GM12875 (cell line): ENCODE measurements around the gene TMEM143.

Experiments
- H3K4me3 ChIP-seq: one replicate; pipeline ENCODE4 v1.5.1; 2011; ENCODE audit warnings: low read depth, low read length, control low read depth
- TF ChIP-seq, protein P1 (sequence below): IDR thresholded peaks from 2 replicates; pipeline ENCODE4 v1.5.1; 2011; ENCODE audit warnings: low read depth, mild to moderate bottlenecking, control low read depth, inconsistent platforms, low read length, moderate library complexity, borderline replicate concordance; ENCODE audit not compliant: insufficient read depth

Gene TMEM143

DNA sequence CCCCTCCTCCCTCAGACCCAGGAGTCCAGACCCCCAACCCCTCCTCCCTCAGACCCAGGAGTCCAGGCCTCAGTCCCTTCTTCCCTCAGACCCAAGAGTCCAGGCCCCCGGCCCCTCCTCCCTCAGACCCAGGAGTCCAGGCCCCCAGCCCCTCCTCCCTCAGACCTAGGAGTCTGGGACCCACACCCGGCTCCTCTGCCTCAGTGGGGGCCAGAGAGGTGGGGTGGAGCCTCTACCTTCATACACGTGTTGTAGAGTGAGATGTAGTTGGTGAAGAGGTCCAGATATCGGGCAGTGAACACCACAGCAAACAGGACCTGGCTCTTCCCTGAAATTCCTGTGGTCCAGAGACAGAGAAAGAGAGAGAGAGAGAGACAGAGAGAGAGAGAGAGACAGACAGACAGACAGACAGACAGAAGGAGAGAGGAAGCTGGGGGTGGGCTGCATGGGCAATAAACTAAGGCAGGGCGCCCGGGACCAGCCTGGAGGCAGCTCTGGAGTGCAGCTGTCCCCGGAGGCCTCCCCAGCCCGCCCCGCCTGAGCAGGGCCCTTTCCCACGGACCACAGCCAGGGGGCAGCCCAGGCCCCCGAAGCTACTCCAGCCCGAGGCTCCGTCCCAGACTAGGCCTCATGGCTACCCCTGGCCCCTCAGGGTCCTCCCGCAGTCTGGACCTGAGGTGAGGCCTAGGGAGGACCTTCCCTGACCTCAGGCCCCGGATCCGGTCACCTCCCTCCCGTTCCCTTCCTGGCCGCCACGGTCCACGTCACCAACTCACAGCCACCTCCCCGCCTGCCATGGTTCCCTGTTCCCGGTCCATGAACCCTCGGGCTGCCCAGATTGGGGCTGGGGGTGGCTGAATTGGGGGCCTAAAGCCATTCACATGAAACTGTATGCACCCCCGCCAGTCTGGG, 26.7 kb upstream of the TMEM143 start:
- TF ChIP-seq, protein P1, sequence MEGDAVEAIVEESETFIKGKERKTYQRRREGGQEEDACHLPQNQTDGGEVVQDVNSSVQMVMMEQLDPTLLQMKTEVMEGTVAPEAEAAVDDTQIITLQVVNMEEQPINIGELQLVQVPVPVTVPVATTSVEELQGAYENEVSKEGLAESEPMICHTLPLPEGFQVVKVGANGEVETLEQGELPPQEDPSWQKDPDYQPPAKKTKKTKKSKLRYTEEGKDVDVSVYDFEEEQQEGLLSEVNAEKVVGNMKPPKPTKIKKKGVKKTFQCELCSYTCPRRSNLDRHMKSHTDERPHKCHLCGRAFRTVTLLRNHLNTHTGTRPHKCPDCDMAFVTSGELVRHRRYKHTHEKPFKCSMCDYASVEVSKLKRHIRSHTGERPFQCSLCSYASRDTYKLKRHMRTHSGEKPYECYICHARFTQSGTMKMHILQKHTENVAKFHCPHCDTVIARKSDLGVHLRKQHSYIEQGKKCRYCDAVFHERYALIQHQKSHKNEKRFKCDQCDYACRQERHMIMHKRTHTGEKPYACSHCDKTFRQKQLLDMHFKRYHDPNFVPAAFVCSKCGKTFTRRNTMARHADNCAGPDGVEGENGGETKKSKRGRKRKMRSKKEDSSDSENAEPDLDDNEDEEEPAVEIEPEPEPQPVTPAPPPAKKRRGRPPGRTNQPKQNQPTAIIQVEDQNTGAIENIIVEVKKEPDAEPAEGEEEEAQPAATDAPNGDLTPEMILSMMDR: peak; percentile 62

DNA sequence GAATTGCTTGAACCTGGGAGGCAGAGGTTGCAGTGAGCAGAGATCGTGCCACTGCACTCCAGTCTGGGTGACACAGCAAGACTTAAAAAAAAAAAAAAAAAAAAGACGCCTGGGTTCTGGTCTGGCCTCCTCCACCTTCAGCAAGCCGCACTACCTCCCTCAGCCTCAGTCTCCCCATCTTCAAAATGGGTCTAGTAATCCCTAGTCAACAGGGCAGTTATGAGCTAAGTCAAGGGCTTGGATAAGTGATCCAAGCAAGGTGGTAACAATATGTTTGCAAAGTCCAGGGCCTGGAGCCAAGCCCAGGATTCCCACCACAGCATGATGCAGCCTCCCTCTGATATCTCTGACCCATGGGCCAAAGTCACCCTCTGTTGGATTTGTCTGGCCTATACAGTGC, 23.2 kb upstream of the TMEM143 start:
- TF ChIP-seq, protein P1: no peak
- H3K4me3 ChIP-seq: no peak overlapping the region

More for the DNA sequence above, 26.7 kb upstream of the TMEM143 start:
- H3K4me3 ChIP-seq: peak overlapping the region; percentile 82

DNA sequence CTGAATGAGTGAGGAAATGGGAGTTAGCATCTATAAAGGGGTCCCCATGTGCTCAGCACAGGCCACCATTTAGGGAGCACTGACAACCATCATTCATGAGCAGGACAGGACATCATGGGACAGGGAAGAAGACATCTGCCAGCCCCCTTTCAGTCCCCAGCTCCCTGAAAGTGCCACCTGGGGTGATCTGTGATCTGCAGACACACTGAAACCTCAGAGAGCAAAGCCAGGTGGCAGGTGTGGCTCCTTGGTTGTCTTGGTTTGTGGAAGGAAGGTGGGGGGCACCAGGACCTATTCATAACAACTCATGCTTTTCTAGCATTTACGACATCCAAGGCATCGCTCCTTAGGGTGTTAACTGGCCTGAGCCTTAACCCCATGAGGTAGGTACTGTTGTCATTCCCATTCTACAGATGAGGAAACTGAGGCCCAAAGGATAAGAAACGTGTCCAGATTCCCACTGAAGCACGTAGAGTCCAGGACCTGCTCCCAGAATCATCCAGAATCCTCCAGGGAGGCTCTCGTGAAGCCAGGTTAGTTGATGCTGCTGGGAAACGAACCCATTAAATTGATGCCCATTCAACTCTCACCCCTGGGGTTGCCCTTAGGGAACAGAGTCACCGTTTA, 21.8 kb upstream of the TMEM143 start:
- H3K4me3 ChIP-seq: no peak overlapping the region
- TF ChIP-seq, protein P1: no peak

DNA sequence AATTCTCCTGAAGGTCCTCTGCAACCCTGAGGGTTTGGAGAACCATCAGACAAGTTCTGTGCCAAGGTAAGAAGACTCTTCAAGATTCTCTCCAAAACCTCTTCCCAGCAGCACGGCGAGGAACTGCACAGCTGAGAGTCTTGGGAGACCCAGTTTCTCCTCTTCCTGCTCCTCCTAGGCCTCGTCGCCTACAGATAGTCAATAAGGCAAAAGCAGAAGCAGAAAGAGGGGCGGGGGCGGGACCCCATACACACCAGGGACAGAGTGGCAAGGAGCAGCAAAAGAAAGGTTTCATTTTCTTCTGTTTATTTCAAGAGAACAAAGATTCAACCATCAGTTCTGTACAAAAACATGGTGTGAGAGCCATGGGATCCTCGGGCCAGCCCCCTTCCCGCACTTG, 18.5 kb upstream of the TMEM143 start:
- H3K4me3 ChIP-seq: no peak overlapping the region
- TF ChIP-seq, protein P1: no peak

DNA sequence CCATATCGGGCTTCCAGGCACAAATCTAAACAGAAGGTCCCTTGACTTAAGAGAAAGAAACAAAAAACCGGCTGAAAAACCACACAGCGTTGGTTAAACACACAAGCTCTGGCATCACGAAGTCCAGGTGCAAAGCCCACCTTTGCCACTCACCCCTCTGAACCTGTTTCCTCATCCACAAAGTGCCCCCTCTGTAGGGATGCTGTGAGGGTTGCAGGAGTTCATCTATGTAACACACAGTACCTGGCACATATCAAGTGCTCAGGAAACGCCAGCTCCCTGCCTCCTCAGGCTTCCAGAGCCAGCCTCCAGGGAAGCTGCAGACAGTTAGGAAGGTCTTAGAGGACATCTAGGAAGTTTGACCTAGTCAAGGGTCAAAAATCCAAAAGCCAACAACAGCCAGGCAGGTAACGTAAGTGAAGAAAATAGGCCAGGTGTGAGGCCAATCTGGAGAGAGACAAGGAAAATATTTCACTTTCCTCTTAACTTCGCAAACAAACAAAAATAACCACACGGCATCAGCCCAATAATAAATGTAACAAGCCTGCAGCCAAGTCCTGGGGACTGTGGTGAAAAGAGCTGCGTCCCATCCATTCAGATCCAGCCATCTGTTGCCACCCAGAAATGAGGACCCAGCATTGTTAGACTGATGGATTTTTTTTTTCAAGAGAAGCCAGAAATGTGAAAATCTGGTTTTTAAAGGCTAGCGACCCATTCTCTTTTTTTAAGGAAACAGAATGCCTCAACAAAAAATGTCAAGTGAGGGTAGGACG, 17.6 kb upstream of the TMEM143 start:
- TF ChIP-seq, protein P1: no peak
- H3K4me3 ChIP-seq: no peak overlapping the region

DNA sequence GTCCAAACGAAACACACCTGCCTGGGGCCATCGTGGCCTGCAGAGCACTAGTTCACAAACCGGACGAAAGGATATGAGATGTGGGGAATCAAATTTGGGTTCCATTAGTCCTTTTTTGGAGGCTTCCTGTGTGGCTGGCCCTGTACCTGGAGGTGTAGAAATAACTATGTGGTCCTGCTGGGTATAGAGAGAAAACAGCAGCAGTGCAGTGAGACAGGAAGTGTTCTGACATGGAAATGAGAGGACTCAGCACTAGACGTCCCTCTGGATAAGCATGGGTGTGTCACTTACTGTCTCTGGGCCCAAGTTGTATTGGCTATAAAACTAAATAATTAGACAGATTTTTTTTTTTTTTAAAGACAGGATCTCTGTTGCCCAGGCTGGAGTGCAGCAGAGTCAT, 15.3 kb upstream of the TMEM143 start:
- no peak overlapping the region for H3K4me3 ChIP-seq
- TF ChIP-seq, protein P1: no peak
